ENCODE measurements around the gene EPHA5. TPM values are rescaled to one million over a fixed set of nuclear protein-coding genes. Genes with fewer than 3 reads are reported as not detected.

EPHA5 gene
- polyA plus RNA-seq (2011; rRNA removed) (2.5 and 2.8 TPM in 2 replicates), polyA minus RNA-seq (2011; rRNA and poly(A)+ RNA removed) (4.3 and 5.8 TPM in 2 replicates)

DNA sequence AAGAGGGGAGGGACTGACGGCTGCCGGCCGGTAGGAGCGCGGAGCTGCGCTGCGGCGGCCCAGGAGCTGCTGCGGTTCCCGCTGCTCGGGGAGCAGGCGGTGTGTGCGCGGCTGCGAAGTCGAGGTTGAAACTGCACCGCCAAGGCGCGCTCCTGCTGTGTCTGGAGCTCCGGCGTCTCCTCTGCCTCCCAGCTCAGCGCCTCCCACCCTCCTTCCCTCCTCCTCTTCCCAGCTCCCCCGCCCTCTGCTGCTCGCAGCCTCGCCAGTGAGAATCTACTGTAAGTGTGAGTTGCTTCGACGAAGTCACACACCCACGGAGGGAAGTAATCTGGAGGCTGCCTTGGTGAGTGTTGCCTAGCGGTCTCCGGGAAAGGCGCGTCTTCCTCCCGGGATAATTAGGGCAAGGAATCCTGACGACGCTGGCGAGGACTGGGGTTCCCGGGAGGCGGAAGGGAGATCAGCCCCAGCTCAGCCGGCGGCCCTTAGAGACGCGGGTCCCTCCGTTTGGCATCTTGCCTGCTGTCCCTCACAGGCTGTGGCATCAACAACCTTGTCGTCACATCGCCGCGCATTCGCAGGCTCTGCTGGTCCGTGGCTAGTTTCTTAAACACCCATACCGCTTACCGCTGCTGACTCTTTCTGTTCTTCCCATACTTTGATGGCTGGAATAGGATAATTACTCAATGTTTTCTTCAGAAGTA, at the start of gene EPHA5:
Gene EPHA5, minus strand, starts transcription at position 159 of the 701 bp plus-strand sequence. CDS start 747 bp downstream, outside the sequence.
- Histone ChIP-seq H3K4me3 (ENCODE audit: low read depth, low read length) (peak within 1 kb of the TSS; percentile 44), H3K27me3 (ENCODE audit: control insufficient read depth, insufficient read depth, low read length) (peaks cover 16% of the 10 kb centered on the region), H3K36me3 (ENCODE audit: control insufficient read depth, insufficient read depth, low read length) (no peaks in the 10 kb centered on the region)
- no peak for DNase-seq (ENCODE audit: low read depth)
- TF ChIP-seq, protein P1, sequence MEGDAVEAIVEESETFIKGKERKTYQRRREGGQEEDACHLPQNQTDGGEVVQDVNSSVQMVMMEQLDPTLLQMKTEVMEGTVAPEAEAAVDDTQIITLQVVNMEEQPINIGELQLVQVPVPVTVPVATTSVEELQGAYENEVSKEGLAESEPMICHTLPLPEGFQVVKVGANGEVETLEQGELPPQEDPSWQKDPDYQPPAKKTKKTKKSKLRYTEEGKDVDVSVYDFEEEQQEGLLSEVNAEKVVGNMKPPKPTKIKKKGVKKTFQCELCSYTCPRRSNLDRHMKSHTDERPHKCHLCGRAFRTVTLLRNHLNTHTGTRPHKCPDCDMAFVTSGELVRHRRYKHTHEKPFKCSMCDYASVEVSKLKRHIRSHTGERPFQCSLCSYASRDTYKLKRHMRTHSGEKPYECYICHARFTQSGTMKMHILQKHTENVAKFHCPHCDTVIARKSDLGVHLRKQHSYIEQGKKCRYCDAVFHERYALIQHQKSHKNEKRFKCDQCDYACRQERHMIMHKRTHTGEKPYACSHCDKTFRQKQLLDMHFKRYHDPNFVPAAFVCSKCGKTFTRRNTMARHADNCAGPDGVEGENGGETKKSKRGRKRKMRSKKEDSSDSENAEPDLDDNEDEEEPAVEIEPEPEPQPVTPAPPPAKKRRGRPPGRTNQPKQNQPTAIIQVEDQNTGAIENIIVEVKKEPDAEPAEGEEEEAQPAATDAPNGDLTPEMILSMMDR (IDR thresholded peaks at IDR 0.05; ENCODE audit: insufficient read depth, low read depth, low read length): 0 out of 2 replicates have a peak, but pooled peaks have one; percentile 16
- CTCF ChIA-PET: no interaction called here
- POLR2A ChIA-PET: no interaction called here

DNA sequence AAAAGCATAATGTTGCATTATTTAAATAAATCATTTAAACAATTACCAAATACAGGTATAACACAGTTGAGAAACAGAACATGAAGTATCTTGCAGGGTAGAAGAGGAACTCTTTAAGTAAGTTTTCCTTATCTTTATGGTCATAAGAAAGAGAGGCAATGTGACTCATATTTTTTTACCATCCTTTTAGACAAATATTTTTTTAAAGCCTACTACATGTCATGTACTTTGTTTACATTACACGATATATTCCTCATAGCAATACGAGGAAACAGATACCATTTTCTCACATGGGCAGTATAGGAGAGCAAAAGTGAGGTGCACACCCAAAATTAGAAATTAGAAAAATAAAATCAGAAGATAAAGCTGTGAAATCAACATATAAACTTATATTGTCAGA, 49.3 kb upstream of the EPHA5 start:
- H3K4me3 ChIP-seq (ENCODE audit: low read depth, low read length): no peak overlapping the region
- TF ChIP-seq, protein P1 (IDR thresholded peaks at IDR 0.05; ENCODE audit: insufficient read depth, low read depth, low read length): no peak
- POLR2A ChIA-PET: no interaction called here
- CTCF ChIA-PET: no interaction called here
- no peaks in the 10 kb centered on the region for H3K27me3 ChIP-seq (ENCODE audit: control insufficient read depth, insufficient read depth, low read length)
- H3K36me3 ChIP-seq (ENCODE audit: control insufficient read depth, insufficient read depth, low read length): no peaks in the 10 kb centered on the region
- no peak for DNase-seq (ENCODE audit: low read depth)

DNA sequence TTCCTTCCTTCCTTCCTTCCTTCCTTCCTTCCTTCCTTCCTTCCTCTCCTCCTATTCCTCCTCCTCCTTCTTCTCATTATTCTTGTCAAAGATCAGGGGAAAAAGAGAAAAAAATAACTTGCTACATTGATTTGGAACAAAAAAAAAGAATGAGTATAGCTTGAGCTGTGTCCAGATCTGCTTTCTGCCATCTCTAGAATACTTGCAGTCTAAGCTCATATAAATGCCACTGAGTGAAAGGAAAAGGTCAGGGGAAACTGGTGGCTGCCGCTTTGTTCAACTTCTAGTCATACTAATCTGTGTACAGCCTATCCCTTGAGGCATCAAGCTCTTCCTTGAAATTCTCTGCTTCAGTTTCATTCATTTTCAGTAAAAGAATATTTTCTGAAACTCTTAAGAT, 28.3 kb upstream of the EPHA5 start:
- no peak overlapping the region for H3K4me3 ChIP-seq (ENCODE audit: low read depth, low read length)
- no peak for DNase-seq (ENCODE audit: low read depth)
- ChIA-PET CTCF (no interaction called here), POLR2A (no interaction called here)
- no peaks in the 10 kb centered on the region for H3K36me3 ChIP-seq (ENCODE audit: control insufficient read depth, insufficient read depth, low read length)
- H3K27me3 ChIP-seq (ENCODE audit: control insufficient read depth, insufficient read depth, low read length): no peaks in the 10 kb centered on the region
- TF ChIP-seq, protein P1 (IDR thresholded peaks at IDR 0.05; ENCODE audit: insufficient read depth, low read depth, low read length): no peak

DNA sequence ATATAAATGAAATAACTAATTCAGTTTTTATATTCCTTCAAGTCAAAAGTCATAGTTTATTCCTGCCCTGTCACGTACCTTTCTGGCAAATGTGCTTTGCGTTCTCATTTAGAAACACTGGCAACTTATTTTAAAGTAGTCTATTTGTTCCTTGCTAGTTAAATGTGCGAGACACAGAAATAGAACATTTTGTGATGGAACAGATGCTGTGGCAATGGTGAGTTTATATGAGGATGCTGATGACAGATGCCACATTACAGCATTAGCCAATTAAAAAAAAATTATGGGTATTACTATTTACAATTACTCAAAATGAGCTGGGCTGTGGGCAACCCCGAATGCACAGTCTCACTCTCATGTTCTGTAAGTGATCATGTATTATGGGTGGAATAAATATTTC, 26.1 kb upstream of the EPHA5 start:
- Histone ChIP-seq H3K27me3 (ENCODE audit: control insufficient read depth, insufficient read depth, low read length) (no peaks in the 10 kb centered on the region), H3K36me3 (ENCODE audit: control insufficient read depth, insufficient read depth, low read length) (no peaks in the 10 kb centered on the region), H3K4me3 (ENCODE audit: low read depth, low read length) (no peak overlapping the region)
- POLR2A ChIA-PET: no interaction called here
- TF ChIP-seq, protein P1 (IDR thresholded peaks at IDR 0.05; ENCODE audit: insufficient read depth, low read depth, low read length): no peak
- no peak for DNase-seq (ENCODE audit: low read depth)
- CTCF ChIA-PET: no interaction called here

DNA sequence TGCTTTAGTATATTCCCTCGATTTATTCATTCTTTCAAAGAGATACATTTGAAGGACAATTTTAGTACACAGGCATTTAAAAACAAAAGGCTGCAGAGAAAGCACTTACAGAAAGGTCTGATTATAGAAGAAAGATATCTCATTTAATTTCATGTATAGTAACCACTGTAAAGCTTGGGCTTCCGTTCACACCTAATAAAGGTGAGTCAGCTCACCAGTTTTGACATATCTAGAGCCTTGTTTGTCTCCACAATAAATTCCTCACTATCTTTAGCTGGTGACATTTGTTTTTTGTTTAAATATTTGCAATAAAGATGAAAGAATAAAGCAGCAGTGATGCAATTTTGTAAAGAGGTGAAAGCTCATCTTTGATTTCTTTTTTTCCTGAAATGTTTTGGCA, 1.1 kb upstream of the EPHA5 start:
- Histone ChIP-seq H3K36me3 (ENCODE audit: control insufficient read depth, insufficient read depth, low read length) (no peaks in the 10 kb centered on the region), H3K27me3 (ENCODE audit: control insufficient read depth, insufficient read depth, low read length) (peaks cover 16% of the 10 kb centered on the region), H3K4me3 (ENCODE audit: low read depth, low read length) (no peak overlapping the region)
- TF ChIP-seq, protein P1 (IDR thresholded peaks at IDR 0.05; ENCODE audit: insufficient read depth, low read depth, low read length): no peak
- POLR2A ChIA-PET: no interaction called here
- no peak for DNase-seq (ENCODE audit: low read depth)
- CTCF ChIA-PET: no interaction called here

Data from BJ (cell line).